DOHH2 (cell line): ENCODE measurements around the gene SNHG17.
"Not testable (repeated sequence)": the region's sequence is repeated elsewhere in the genome, so short reads cannot be mapped to it uniquely, and the experiment has no call there.

Experiments used
- H3F3A ChIP-seq: fragments of 200-600 bp; sonication (generic), shearing (Covaris generic); 2 replicates; pipeline ENCODE4 v1.6.0; 2016; ENCODE audit warnings: antibody characterized with exemption, mild to moderate bottlenecking; ENCODE audit not compliant: control insufficient read depth, insufficient read depth
- H3K27ac ChIP-seq: fragments of 200-600 bp; sonication (generic); 2 replicates; pipeline ENCODE4 v1.5.1; 2014; ENCODE audit warnings: low read depth, mild to moderate bottlenecking, low read length, moderate library complexity
- H3K27me3 ChIP-seq: fragments of 200-600 bp; sonication (generic); 2 replicates; pipeline ENCODE4 v1.6.1; 2014; ENCODE audit warnings: mild to moderate bottlenecking, low read length, mixed read lengths; ENCODE audit not compliant: control insufficient read depth
- H3K36me3 ChIP-seq: fragments of 200-600 bp; sonication (generic); 2 replicates; pipeline ENCODE4 v1.6.1; 2014; ENCODE audit warnings: mild to moderate bottlenecking, low read length, moderate library complexity, mixed read lengths; ENCODE audit not compliant: control insufficient read depth
- H3K4me1 ChIP-seq: fragments of 200-600 bp; sonication (generic); 2 replicates; pipeline ENCODE4 v1.6.1; 2014; ENCODE audit warnings: mild to moderate bottlenecking, low read length, mixed read lengths; ENCODE audit not compliant: control insufficient read depth
- H3K4me2 ChIP-seq: fragments of 200-600 bp; sonication (generic); 2 replicates; pipeline ENCODE4 v1.6.0; 2014; ENCODE audit warnings: mild to moderate bottlenecking, low read length, moderate library complexity
- H3K4me3 ChIP-seq: fragments of 200-600 bp; sonication (generic); 2 replicates; pipeline ENCODE4 v1.5.1; 2014; ENCODE audit warnings: mild to moderate bottlenecking, low read length, mixed read lengths
- H3K79me2 ChIP-seq: fragments of 200-600 bp; sonication (generic); 2 replicates; pipeline ENCODE4 v1.6.1; 2014; ENCODE audit warnings: mild to moderate bottlenecking, low read length, mixed read lengths; ENCODE audit not compliant: control insufficient read depth
- H3K9me2 ChIP-seq: fragments of 200-600 bp; sonication (generic); replicated peaks from 2 replicates; pipeline ENCODE4 v1.6.1; 2014; ENCODE audit warnings: mild to moderate bottlenecking, low read length, mixed read lengths; ENCODE audit not compliant: control insufficient read depth
- H3K9me3 ChIP-seq: fragments of 200-600 bp; sonication (generic); 2 replicates; pipeline ENCODE4 v1.6.1; 2014; ENCODE audit warnings: antibody characterized with exemption, low read length, mixed read lengths; ENCODE audit not compliant: control insufficient read depth, insufficient read depth
- H4K20me1 ChIP-seq: fragments of 200-600 bp; sonication (generic); 2 replicates; pipeline ENCODE4 v1.6.0; 2014; ENCODE audit warnings: low read depth, mild to moderate bottlenecking, antibody characterized with exemption, low read length, moderate library complexity; ENCODE audit not compliant: control insufficient read depth, insufficient read depth
- EZH2phosphoT487 ChIP-seq: fragments of 200-600 bp; sonication (generic); IDR thresholded peaks from 2 replicates; pipeline ENCODE4 v1.6.1; 2017; ENCODE audit warnings: borderline replicate concordance, mild to moderate bottlenecking, antibody characterized with exemption, low read length, moderate library complexity, mixed read lengths
- TF ChIP-seq, protein P1 (sequence below): fragments of 200-600 bp; sonication (generic); IDR thresholded peaks from one replicate; pipeline ENCODE4 v1.5.1; 2014; ENCODE audit warnings: antibody characterized with exemption, mild to moderate bottlenecking, low read depth, low read length; ENCODE audit not compliant: poor library complexity, severe bottlenecking

Gene SNHG17

DNA sequence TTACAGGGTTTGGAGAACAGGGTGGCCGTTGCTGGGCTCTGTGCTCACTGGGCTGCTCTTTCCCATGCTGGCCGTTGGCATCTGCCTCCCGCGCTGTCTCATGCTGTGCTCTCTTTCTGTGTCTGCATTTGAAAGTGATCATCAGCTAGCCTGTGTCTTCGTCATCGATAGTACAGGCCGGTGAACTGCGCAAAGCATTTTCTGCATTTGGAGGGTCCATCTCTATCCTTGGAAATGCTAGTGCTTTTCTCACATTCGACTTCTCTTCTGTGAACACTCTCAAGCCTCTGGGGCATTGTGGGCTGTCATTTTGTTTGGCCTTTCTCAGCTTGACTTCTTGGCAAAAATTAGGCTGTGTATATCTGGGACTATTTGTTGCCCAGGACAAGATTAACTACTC, 6.8 kb upstream of the SNHG17 start:
- H3K4me1 ChIP-seq: peaks cover 3% of the 10 kb centered on the region
- H3K9me2 ChIP-seq: no peaks in the 10 kb centered on the region
- peaks cover 7% of the 10 kb centered on the region for H3K27me3 ChIP-seq
- no peak overlapping the region for H3K4me3 ChIP-seq
- H4K20me1 ChIP-seq: no peaks in the 10 kb centered on the region
- no peak overlapping the region for H3K27ac ChIP-seq
- TF ChIP-seq, protein P1, sequence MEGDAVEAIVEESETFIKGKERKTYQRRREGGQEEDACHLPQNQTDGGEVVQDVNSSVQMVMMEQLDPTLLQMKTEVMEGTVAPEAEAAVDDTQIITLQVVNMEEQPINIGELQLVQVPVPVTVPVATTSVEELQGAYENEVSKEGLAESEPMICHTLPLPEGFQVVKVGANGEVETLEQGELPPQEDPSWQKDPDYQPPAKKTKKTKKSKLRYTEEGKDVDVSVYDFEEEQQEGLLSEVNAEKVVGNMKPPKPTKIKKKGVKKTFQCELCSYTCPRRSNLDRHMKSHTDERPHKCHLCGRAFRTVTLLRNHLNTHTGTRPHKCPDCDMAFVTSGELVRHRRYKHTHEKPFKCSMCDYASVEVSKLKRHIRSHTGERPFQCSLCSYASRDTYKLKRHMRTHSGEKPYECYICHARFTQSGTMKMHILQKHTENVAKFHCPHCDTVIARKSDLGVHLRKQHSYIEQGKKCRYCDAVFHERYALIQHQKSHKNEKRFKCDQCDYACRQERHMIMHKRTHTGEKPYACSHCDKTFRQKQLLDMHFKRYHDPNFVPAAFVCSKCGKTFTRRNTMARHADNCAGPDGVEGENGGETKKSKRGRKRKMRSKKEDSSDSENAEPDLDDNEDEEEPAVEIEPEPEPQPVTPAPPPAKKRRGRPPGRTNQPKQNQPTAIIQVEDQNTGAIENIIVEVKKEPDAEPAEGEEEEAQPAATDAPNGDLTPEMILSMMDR: no peak
- no peak for TF ChIP-seq EZH2phosphoT487
- H3K36me3 ChIP-seq: peaks cover 4% of the 10 kb centered on the region
- no peaks in the 10 kb centered on the region for H3F3A ChIP-seq
- no peaks in the 10 kb centered on the region for H3K9me3 ChIP-seq
- peaks cover 4% of the 10 kb centered on the region for H3K79me2 ChIP-seq
- no peak overlapping the region for H3K4me2 ChIP-seq

DNA sequence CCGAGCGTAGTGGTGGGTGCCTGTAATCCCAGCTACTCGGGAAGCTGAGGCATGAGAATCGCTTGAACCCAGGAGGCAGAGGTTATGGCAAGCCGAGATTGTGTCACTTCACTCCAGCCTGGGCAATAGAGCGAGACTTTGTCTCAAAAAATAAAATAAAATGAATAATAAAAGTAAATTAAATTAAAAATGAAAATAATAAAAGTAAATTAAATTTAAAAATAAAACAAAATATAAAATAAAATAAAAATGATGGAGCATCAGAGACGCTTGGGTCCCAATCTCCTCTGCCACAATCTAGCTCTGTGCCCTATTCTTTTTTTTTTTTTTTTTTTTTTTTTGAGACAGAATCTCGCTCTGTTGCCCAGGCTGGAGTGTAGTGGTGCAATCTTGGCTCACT, 6.0 kb upstream of the SNHG17 start:
- H4K20me1 ChIP-seq, H3K79me2 ChIP-seq, H3K9me3 ChIP-seq, H3K4me1 ChIP-seq, H3K4me3 ChIP-seq, H3K27me3 ChIP-seq, H3K4me2 ChIP-seq, H3K36me3 ChIP-seq, H3K9me2 ChIP-seq, H3F3A ChIP-seq, H3K27ac ChIP-seq: not testable (repeated sequence)

DNA sequence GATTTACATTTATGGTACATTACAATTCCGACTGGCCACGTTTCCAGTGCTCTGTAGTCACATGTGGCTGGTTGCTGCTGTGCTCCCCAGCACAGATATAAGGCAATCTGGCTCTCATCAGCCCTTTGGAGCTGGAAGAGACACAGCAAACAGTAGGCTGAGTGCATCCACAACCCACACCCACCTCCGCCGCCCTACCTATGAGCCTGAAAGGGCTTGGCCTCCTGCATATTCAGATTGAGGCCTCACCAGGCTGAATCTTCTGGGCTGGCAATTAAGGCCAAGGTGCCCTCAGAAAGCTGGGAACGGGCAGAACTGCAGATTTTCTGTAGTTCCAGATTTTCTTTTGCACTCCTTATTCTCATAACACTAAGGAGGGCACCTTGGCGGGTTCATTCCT, 2.7 kb upstream of the SNHG17 start:
- peaks cover 7% of the 10 kb centered on the region for H3K27me3 ChIP-seq
- TF ChIP-seq, protein P1: no peak
- TF ChIP-seq EZH2phosphoT487: no peak
- H3K79me2 ChIP-seq: peaks cover 24% of the 10 kb centered on the region
- H3K9me3 ChIP-seq: no peaks in the 10 kb centered on the region
- H3K36me3 ChIP-seq: peaks cover 23% of the 10 kb centered on the region
- no peak overlapping the region for H3K27ac ChIP-seq
- no peaks in the 10 kb centered on the region for H3K9me2 ChIP-seq
- H4K20me1 ChIP-seq: peaks cover 5% of the 10 kb centered on the region
- peaks cover 15% of the 10 kb centered on the region for H3K4me1 ChIP-seq
- no peaks in the 10 kb centered on the region for H3F3A ChIP-seq
- no peak overlapping the region for H3K4me3 ChIP-seq
- no peak overlapping the region for H3K4me2 ChIP-seq

DNA sequence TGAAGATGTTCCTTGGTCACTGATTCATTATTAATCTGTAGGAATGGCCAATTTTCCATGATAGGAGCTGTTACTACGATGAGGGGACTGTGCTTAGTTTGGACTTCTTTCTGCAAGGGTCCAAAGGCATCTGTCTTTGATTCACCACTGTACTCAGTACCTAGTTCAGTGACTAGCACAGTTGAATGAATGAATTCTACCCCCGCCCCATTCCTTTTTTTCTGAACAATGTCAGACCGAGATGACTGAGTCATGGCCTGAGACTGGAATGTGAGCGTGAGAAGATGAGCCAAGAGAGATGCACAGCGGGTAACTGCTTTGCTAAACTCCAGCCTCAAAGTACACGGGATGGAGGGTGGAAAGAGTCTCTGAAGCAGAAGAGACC, 419 bp upstream of the SNHG17 start:
- Histone ChIP-seq H3K27me3 (no peaks in the 10 kb centered on the region; the same call in 1 of the 2 replicates), H3F3A (no peaks in the 10 kb centered on the region), H3K4me1 (peaks cover 33% of the 10 kb centered on the region), H3K27ac (no peak overlapping the region), H3K4me3 (no peak overlapping the region), H3K79me2 (peaks cover 47% of the 10 kb centered on the region), H3K36me3 (peaks cover 45% of the 10 kb centered on the region), H3K4me2 (no peak overlapping the region), H3K9me2 (no peaks in the 10 kb centered on the region), H4K20me1 (peaks cover 28% of the 10 kb centered on the region), H3K9me3 (no peaks in the 10 kb centered on the region)
- TF ChIP-seq, protein P1: no peak
- no peak for TF ChIP-seq EZH2phosphoT487
